ENCODE measurements around the gene PITPNB. TPM values are rescaled to one million over a fixed set of nuclear protein-coding genes. Genes with fewer than 3 reads are reported as not detected.
A peak's percentile ranks its signal among the peaks of the same experiment; 100 is the strongest.

The PITPNB gene
- total RNA-seq, 1 donor from 2014 or later: 16.3 TPM

DNA sequence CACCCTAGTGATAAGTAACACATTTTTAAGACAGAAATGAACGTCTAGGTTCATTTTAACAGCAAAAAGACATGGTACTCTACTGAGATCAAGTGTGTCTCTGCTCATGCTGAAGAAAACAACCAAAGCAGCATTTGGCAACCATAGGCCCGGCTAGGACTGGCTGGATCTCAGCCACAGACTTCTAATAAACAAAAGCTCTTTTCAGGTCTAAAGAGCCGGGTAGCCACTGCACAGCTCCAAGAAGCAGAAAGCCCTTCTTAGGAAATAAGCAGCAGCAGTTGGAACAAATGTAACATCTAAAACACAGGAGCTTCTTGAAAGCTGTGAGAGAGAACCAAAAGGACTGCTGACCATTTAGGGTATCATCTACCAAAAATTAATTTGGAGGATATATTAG is 37.6 kb downstream of the PITPNB start:
- H3K4me3 ChIP-seq (ENCODE audit: low read depth, low read length): no peak overlapping the region
- no peak for DNase-seq (ENCODE audit: low read depth)
- no peak for TF ChIP-seq CTCF (conservative IDR thresholded peaks at IDR 0.05; ENCODE audit: low read depth, low read length)

DNA sequence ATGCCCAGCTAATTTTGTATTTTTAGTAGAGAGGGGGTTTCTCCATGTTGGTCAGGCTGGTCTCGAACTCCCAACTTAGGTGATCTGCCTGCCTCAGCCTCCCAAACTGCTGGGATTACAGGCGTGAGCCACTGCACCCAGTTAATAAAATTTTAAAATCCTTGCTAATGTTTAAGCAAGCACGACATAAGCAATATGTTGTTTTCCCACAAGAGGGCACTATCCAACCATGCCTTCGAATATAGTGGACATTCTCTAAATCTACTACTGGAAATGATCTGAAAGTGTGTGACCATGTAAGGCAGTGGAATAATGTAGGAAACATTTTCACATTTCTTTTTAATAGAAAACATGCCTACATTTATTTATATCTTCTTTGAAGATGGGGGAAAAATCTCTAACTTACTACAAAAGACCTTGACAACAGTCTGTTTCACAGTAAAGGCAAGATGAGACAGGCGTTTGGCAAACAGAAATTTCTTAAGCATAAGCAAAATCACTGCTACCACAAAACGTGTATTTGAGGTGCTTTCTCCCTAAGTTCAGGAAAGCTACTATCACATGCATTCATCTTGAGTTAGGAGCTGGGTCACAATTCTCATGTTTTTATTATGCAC is 38.2 kb downstream of the PITPNB start:
- TF ChIP-seq CTCF (conservative IDR thresholded peaks at IDR 0.05; ENCODE audit: low read depth, low read length): peak; percentile 74
- H3K4me3 ChIP-seq (ENCODE audit: low read depth, low read length): no peak overlapping the region
- peak; percentile 31 for DNase-seq (ENCODE audit: low read depth)

GRCh38 chr22:27879923-27880322 is 39.1 kb downstream of the PITPNB start:
- DNase-seq (ENCODE audit: low read depth): no peak
- no peak overlapping the region for H3K4me3 ChIP-seq (ENCODE audit: low read depth, low read length)
- peak; percentile 70 for TF ChIP-seq CTCF (conservative IDR thresholded peaks at IDR 0.05; ENCODE audit: low read depth, low read length)

DNA sequence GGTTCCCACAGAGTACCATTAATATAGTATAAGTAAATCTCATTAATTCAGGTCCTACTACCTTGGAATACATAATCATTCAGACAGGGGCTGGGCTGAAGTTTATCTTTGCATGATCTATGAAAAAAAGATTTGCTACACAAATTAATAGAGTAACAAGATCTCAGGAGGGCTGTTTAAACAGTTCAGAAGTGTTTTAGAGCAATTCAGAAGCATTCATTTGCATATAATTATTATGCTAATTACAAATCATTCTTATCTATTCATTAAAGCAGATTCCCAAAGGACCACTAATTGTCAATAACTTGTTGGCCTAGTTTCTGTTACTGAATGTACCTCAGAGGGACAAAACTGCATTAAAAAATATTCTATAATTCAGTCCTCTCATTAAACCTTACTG is 40.5 kb downstream of the PITPNB start:
- no peak for TF ChIP-seq CTCF (conservative IDR thresholded peaks at IDR 0.05; ENCODE audit: low read depth, low read length)
- DNase-seq (ENCODE audit: low read depth): no peak
- H3K4me3 ChIP-seq (ENCODE audit: low read depth, low read length): no peak overlapping the region

- no peak overlapping the region for H3K4me3 ChIP-seq (ENCODE audit: low read depth, low read length)
- no peak for DNase-seq (ENCODE audit: low read depth)
- TF ChIP-seq CTCF (conservative IDR thresholded peaks at IDR 0.05; ENCODE audit: low read depth, low read length): no peak
Observed at GRCh38 chr22:27877501-27877900, 41.6 kb downstream of the PITPNB start.

DNA sequence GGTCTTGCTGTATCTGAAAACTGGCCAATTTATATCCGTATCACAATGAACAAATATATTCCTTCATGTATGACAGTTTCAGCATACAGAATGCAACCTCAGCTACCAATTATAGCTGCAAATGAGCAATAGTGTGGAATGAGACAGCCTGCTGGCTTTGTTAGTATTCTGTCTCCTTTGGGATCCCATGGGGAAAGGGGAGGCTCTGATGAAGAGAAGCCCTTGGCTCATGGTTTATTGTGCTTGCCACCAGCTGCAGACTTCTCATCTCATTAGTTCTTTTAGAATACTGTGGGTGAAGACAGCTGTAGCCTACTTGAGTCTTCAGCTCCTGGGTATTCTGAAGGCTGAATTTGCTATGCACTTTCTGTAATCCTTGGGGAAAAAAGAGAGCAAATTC is 42.4 kb downstream of the PITPNB start:
- no peak overlapping the region for H3K4me3 ChIP-seq (ENCODE audit: low read depth, low read length)
- DNase-seq (ENCODE audit: low read depth): no peak
- no peak for TF ChIP-seq CTCF (conservative IDR thresholded peaks at IDR 0.05; ENCODE audit: low read depth, low read length)

GRCh38 chr22:27875951-27876350 is 43.1 kb downstream of the PITPNB start:
- no peak overlapping the region for H3K4me3 ChIP-seq (ENCODE audit: low read depth, low read length)
- no peak for DNase-seq (ENCODE audit: low read depth)
- no peak for TF ChIP-seq CTCF (conservative IDR thresholded peaks at IDR 0.05; ENCODE audit: low read depth, low read length)

Measured in epithelial cell of proximal tubule (primary cell).